ENCODE results near the gene IGFLR1. TPM values are rescaled to one million over a fixed set of nuclear protein-coding genes. Genes with fewer than 3 reads are reported as not detected.
"Not testable (repeated sequence)": the region's sequence is repeated elsewhere in the genome, so short reads cannot be mapped to it uniquely, and the experiment has no call there.

Gene IGFLR1
- total RNA-seq, 2 donors from 2014 or later: 1.8 to 6.4 TPM

DNA sequence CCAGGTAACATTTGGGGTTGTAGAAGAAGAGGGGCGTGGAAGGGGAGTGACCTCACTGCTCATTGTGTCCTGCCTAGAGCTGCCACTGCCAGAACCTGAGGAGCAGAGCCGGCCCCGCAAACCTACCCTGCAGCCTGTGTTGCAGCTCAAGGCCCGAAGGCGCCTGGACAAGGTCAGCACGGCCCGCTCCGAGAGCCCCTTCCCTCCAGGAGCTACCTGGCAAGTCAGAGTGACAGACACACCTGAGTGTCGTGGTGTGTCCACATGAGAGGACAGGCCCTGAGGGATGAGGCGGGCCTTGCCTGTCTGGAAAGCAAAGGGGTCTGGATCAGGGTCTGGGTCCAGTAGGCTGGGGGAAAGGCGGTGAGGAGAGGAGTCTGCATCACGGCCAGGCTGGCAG, 17.7 kb downstream of the IGFLR1 start:
- no peaks in the 10 kb centered on the region for H3K9me3 ChIP-seq
- no peak overlapping the region for H3K4me3 ChIP-seq
- H3K27me3 ChIP-seq: no peaks in the 10 kb centered on the region
- DNase-seq (ENCODE audit: low spot score): no peak
- no peak overlapping the region for H3K27ac ChIP-seq
- peaks cover 93% of the 10 kb centered on the region for H3K36me3 ChIP-seq
- H3K4me1 ChIP-seq: peaks cover 0 to 6% of the 10 kb centered on the region in 2 donors
- TF ChIP-seq CTCF (IDR thresholded peaks at IDR 0.05): no peak

DNA sequence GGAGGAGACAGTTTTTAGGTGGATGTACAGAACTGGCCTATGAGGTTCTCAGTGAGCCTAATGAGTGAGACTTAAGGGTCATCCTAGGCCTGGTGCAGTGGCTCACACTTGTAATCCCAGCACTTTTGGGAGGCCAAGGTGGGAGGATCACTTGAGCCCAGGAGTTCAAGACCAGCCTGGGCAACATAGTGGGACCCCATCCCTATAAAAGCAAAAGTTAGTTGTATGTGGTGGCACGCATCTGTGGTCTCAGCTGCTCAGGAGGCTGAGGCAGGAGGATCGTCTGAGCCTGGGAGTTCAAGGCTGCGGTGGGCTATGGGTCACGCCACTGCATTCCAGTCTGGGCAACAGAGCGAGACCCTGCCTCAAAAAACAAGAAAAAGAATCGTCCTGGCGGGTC, 18.1 kb downstream of the IGFLR1 start:
- peaks cover 0 to 10% of the 10 kb centered on the region in 2 donors for H3K4me1 ChIP-seq
- H3K9me3 ChIP-seq; DNase-seq (ENCODE audit: low spot score); H3K27ac ChIP-seq; H3K27me3 ChIP-seq; H3K4me3 ChIP-seq: not testable (repeated sequence)
- peaks cover 89% of the 10 kb centered on the region for H3K36me3 ChIP-seq

- Histone ChIP-seq H3K36me3 (peaks cover 84% of the 10 kb centered on the region), H3K9me3 (no peaks in the 10 kb centered on the region), H3K27me3 (no peaks in the 10 kb centered on the region), H3K27ac (no peak overlapping the region), H3K4me1 (peaks cover 0 to 15% of the 10 kb centered on the region in 2 donors), H3K4me3 (no peak overlapping the region)
- no peak for DNase-seq (ENCODE audit: low spot score)
- TF ChIP-seq CTCF (IDR thresholded peaks at IDR 0.05): no peak
Observed at GRCh38 chr19:35723671-35724070, 18.6 kb downstream of the IGFLR1 start.

- no peaks in the 10 kb centered on the region for H3K27me3 ChIP-seq
- no peak overlapping the region for H3K27ac ChIP-seq
- no peak for DNase-seq (ENCODE audit: low spot score)
- TF ChIP-seq CTCF (IDR thresholded peaks at IDR 0.05): no peak
- peaks cover 0 to 17% of the 10 kb centered on the region in 2 donors for H3K4me1 ChIP-seq
- no peaks in the 10 kb centered on the region for H3K9me3 ChIP-seq
- H3K36me3 ChIP-seq: peaks cover 77% of the 10 kb centered on the region
- no peak overlapping the region for H3K4me3 ChIP-seq
Observed at GRCh38 chr19:35722897-35723296, 19.4 kb downstream of the IGFLR1 start.

GRCh38 chr19:35722461-35722860, 19.8 kb downstream of the IGFLR1 start:
- no peak for DNase-seq (ENCODE audit: low spot score)
- no peaks in the 10 kb centered on the region for H3K27me3 ChIP-seq
- no peak overlapping the region for H3K4me3 ChIP-seq
- H3K27ac ChIP-seq: no peak overlapping the region
- no peak for TF ChIP-seq CTCF (IDR thresholded peaks at IDR 0.05)
- H3K4me1 ChIP-seq: peaks cover 0 to 17% of the 10 kb centered on the region in 2 donors
- peaks cover 72% of the 10 kb centered on the region for H3K36me3 ChIP-seq
- H3K9me3 ChIP-seq: no peaks in the 10 kb centered on the region

DNA sequence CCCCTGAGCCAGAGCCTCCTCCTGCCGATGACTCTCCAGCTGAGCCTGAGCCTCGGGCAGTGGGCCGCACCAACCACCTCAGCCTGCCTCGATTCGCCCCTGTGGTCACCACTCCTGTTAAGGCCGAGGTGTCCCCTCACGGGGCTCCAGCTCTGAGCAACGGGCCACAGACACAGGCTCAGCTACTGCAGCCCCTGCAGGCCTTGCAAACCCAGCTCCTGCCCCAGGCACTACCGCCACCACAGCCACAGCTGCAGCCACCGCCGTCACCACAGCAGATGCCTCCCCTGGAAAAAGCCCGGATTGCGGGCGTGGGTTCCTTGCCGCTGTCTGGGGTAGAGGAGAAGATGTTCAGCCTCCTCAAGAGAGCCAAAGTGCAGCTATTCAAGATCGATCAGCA, 20.9 kb downstream of the IGFLR1 start:
- DNase-seq (ENCODE audit: low spot score): no peak
- Histone ChIP-seq H3K36me3 (peaks cover 63% of the 10 kb centered on the region), H3K27ac (no peak overlapping the region), H3K4me1 (peaks cover 0 to 19% of the 10 kb centered on the region in 2 donors), H3K4me3 (no peak overlapping the region), H3K27me3 (no peaks in the 10 kb centered on the region), H3K9me3 (no peaks in the 10 kb centered on the region)
- no peak for TF ChIP-seq CTCF (IDR thresholded peaks at IDR 0.05)

Data from right atrium auricular region (tissue), 2 donors.